Measurements from ENCODE around the gene MGMT. TPM values are rescaled to one million over a fixed set of nuclear protein-coding genes. Genes with fewer than 3 reads are reported as not detected.

Gene MGMT
- total and polyA plus RNA-seq, 2 of the 4 experiments (the other 2 are of a cell fraction): 11.5 to 17.8 TPM

- no peak overlapping the region for H2AFZ ChIP-seq (replicated peaks; ENCODE audit: low read length, poor library complexity)
- no peak overlapping the region for H3K9ac ChIP-seq (ENCODE audit: low read depth, low read length)
- H4K91ac ChIP-seq (ENCODE audit: insufficient read depth, low read depth, low read length): no peak overlapping the region
- no peak overlapping the region for H3K4me2 ChIP-seq (ENCODE audit: low read depth, low read length)
- BruUV-seq (replicated peaks): no TSS peak
- no peaks in the 10 kb centered on the region for H3K4me1 ChIP-seq (ENCODE audit: control insufficient read depth, insufficient read depth, low read length)
- no peaks in the 10 kb centered on the region for H3K79me1 ChIP-seq (ENCODE audit: low read depth in 1 of 2, low read length in 2 of 2)
- H3K9me3 ChIP-seq (ENCODE audit: control insufficient read depth, insufficient read depth, low read length): peaks cover 33% of the 10 kb centered on the region
- H2AK9ac ChIP-seq (replicated peaks; ENCODE audit: low read depth, low read length, poor library complexity): no peak overlapping the region
- H3K14ac ChIP-seq (replicated peaks; ENCODE audit: low read depth, low read length): no peak overlapping the region
- H3K4me3 ChIP-seq (ENCODE audit: insufficient read depth, low read depth, low read length): no peak overlapping the region
- H2BK5ac ChIP-seq (ENCODE audit: low read depth, low read length, poor library complexity, severe bottlenecking): no peak overlapping the region
- ChIA-PET CTCF (no interaction called here), POLR2A (ENCODE audit: unreplicated experiment) (no interaction called here)
- 83% methylated on average over 3 of the region's 7 CpGs; no CpG with 5 or more reads in 1 of the 2 experiments for WGBS, 2 experiments (ENCODE audit: extremely low coverage in 2 of 2, insufficient read length in 1 of 2)
- dilution Hi-C loops (cut with HindIII; ENCODE audit: low sequenced_read_pairs, unreplicated experiment) (no loop called here), intact Hi-C loops (cut with micrococcal nuclease) (no loop called here), in situ Hi-C loops (cut with MboI; ENCODE audit: low sequenced_read_pairs) (no loop called here)
- H3K4ac ChIP-seq (ENCODE audit: low read depth, low read length): no peak overlapping the region
- no peak overlapping the region for H2AK5ac ChIP-seq (ENCODE audit: low read depth, low read length)
- no peak overlapping the region for H2BK20ac ChIP-seq (ENCODE audit: low read depth, low read length)
- no peaks in the 10 kb centered on the region for H3K36me3 ChIP-seq (ENCODE audit: control insufficient read depth, insufficient read depth, low read length)
- no peak overlapping the region for H3K56ac ChIP-seq (ENCODE audit: extremely low read depth, insufficient read depth, low read length)
- H3K9me1 ChIP-seq (ENCODE audit: insufficient read depth, low read length): no peaks in the 10 kb centered on the region
- no peak for TF ChIP-seq MAFK (IDR thresholded peaks at IDR 0.05; ENCODE audit: low read depth, low read length)
- TF ChIP-seq, protein P1, sequence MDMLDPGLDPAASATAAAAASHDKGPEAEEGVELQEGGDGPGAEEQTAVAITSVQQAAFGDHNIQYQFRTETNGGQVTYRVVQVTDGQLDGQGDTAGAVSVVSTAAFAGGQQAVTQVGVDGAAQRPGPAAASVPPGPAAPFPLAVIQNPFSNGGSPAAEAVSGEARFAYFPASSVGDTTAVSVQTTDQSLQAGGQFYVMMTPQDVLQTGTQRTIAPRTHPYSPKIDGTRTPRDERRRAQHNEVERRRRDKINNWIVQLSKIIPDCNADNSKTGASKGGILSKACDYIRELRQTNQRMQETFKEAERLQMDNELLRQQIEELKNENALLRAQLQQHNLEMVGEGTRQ (IDR thresholded peaks at IDR 0.05; ENCODE audit: low read depth, low read length): no peak
- TF ChIP-seq CEBPB (IDR thresholded peaks at IDR 0.05; ENCODE audit: low read depth, low read length): no peak
- TF ChIP-seq, protein P2, sequence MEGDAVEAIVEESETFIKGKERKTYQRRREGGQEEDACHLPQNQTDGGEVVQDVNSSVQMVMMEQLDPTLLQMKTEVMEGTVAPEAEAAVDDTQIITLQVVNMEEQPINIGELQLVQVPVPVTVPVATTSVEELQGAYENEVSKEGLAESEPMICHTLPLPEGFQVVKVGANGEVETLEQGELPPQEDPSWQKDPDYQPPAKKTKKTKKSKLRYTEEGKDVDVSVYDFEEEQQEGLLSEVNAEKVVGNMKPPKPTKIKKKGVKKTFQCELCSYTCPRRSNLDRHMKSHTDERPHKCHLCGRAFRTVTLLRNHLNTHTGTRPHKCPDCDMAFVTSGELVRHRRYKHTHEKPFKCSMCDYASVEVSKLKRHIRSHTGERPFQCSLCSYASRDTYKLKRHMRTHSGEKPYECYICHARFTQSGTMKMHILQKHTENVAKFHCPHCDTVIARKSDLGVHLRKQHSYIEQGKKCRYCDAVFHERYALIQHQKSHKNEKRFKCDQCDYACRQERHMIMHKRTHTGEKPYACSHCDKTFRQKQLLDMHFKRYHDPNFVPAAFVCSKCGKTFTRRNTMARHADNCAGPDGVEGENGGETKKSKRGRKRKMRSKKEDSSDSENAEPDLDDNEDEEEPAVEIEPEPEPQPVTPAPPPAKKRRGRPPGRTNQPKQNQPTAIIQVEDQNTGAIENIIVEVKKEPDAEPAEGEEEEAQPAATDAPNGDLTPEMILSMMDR (conservative IDR thresholded peaks at IDR 0.05; ENCODE audit: low read depth, low read length): no peak
- no peak for TF ChIP-seq RFX5 (IDR thresholded peaks at IDR 0.05; ENCODE audit: low read depth, low read length)
- TF ChIP-seq POLR2A (IDR thresholded peaks at IDR 0.05; ENCODE audit: low read depth, low read length): no peak
- no peak for TF ChIP-seq FOS (IDR thresholded peaks at IDR 0.05; ENCODE audit: low read depth, low read length)
- no peak for TF ChIP-seq MAZ (IDR thresholded peaks at IDR 0.05; ENCODE audit: borderline replicate concordance, low read depth, low read length)
- TF ChIP-seq NFE2L2 (IDR thresholded peaks at IDR 0.05; ENCODE audit: low read depth, low read length): no peak
- no peak for TF ChIP-seq RCOR1 (IDR thresholded peaks at IDR 0.05; ENCODE audit: insufficient replicate concordance, low read length)
- no peak for TF ChIP-seq BHLHE40 (IDR thresholded peaks at IDR 0.05; ENCODE audit: low read depth, low read length)
- H4K8ac ChIP-seq (ENCODE audit: low read depth in 2 of 2, low read length in 2 of 2): no peak overlapping the region
- no peak overlapping the region for H3K18ac ChIP-seq (ENCODE audit: low read depth, low read length)
- no peak overlapping the region for H3K27ac ChIP-seq (ENCODE audit: insufficient read depth, low read length)
- no peak overlapping the region for H2BK15ac ChIP-seq (ENCODE audit: low read depth, low read length)
- no peak for ATAC-seq (ENCODE audit: low read depth)
- no peak overlapping the region for H4K5ac ChIP-seq (ENCODE audit: low read depth, low read length)
- no peak overlapping the region for H3K23ac ChIP-seq (ENCODE audit: low read depth, low read length)
- H2BK120ac ChIP-seq (ENCODE audit: low read depth, low read length): no peak overlapping the region
- H4K20me1 ChIP-seq (ENCODE audit: insufficient read depth, low read length): no peaks in the 10 kb centered on the region
- no peaks in the 10 kb centered on the region for H3K27me3 ChIP-seq (ENCODE audit: control insufficient read depth, insufficient read depth, low read length)
- no peak for DNase-seq
Observed at GRCh38 chr10:129792141-129792540, 325.1 kb downstream of the MGMT start.

All from IMR-90 (cell line).